ENCODE measurements around the gene GTF3A.

GRCh38 chr13:27428160-27428559 lies 3.7 kb downstream of the GTF3A start:
- TF ChIP-seq CTCF (conservative IDR thresholded peaks at IDR 0.05; ENCODE audit: low read length) (no peak), EZH2phosphoT487 (IDR thresholded peaks at IDR 0.05; ENCODE audit: borderline replicate concordance, low read depth, low read length) (no peak)
